ENCODE results near the gene SLC26A4. TPM values are rescaled to one million over a fixed set of nuclear protein-coding genes. Genes with fewer than 3 reads are reported as not detected.

Gene SLC26A4
- total RNA-seq, 1 experiment from 2014 or later = 0.33 TPM

DNA sequence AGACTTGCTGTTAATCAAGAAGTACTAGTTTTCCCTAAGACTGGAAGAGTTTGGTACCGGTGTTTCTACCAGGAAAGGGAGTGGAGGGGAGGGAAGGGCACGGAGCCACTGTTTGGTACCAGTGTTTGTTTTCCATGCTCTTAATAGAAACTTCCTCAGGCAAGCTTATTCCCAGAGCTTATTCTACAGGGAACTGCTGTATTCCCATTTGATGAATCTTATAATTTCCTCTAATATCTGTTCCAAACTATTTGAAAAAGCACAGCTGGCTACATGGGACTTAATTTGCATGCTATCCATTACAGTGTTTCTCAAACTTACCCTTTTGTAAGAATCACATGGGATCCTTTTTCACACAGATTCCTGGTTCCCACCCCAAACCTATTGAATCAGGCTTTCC lies 23.7 kb downstream of the SLC26A4 start:
- H2BK15ac ChIP-seq (ENCODE audit: low read depth, low read length) = no peak overlapping the region
- no peak overlapping the region for H2AFZ ChIP-seq (ENCODE audit: low read length)
- H4K8ac ChIP-seq (replicated peaks; ENCODE audit: insufficient read length, low read depth, low read length) = no peak overlapping the region
- no peak overlapping the region for H3K14ac ChIP-seq (ENCODE audit: insufficient read depth, low read length)
- H3K23ac ChIP-seq (ENCODE audit: insufficient read length, low read depth, low read length) = no peak overlapping the region
- no peaks in the 10 kb centered on the region for H3K4me1 ChIP-seq (ENCODE audit: insufficient read depth, low read length)
- Mint-ChIP-seq H3K27ac (no peak overlapping the region), H3K4me1 (peaks cover 0 to 6% of the 10 kb centered on the region in 2 experiments; a peak in 1 of 4 replicates), H3K9me3 (no peaks in the 10 kb centered on the region), H3K27me3 (ENCODE audit: low read depth) (no peaks in the 10 kb centered on the region; the same call in 1 of the 2 replicates), H3K4me3 (no peak overlapping the region), H3K36me3 (ENCODE audit: insufficient read depth in 1 of 3, low read depth in 3 of 3) (no peaks in the 10 kb centered on the region)
- no peaks in the 10 kb centered on the region for H3K79me1 ChIP-seq (ENCODE audit: insufficient read depth, low read depth, low read length, poor library complexity, severe bottlenecking)
- H3K56ac ChIP-seq (ENCODE audit: insufficient read length, low read depth, low read length) = no peak overlapping the region
- H2AK5ac ChIP-seq (ENCODE audit: insufficient read length, low read length) = no peak overlapping the region
- H3K27me3 ChIP-seq (ENCODE audit: insufficient read depth, low read length) = no peaks in the 10 kb centered on the region
- H4K91ac ChIP-seq (ENCODE audit: insufficient read length, low read depth, low read length) = no peak overlapping the region
- no peak overlapping the region for H3K27ac ChIP-seq (ENCODE audit: insufficient read length, low read depth, low read length)
- no CpG with 5 or more reads among the region's 2 CpGs for WGBS (ENCODE audit: extremely low coverage, insufficient read length, low lambda C conversion rate)
- no peak overlapping the region for H3K4me2 ChIP-seq (ENCODE audit: insufficient read depth, insufficient read length, low read length)
- no peak overlapping the region for H2BK12ac ChIP-seq (ENCODE audit: insufficient read length, low read depth, low read length)
- H2BK120ac ChIP-seq (ENCODE audit: low read depth, low read length, poor library complexity, severe bottlenecking) = no peak overlapping the region
- TF ChIP-seq CTCF (conservative IDR thresholded peaks at IDR 0.05) = no peak
- no peak overlapping the region for H3K18ac ChIP-seq (ENCODE audit: insufficient read length, low read depth, low read length)
- H3K23me2 ChIP-seq (ENCODE audit: insufficient read length, low read depth, low read length, poor library complexity, severe bottlenecking) = no peaks in the 10 kb centered on the region
- DNase-seq = no peak
- no peak overlapping the region for H3T11ph ChIP-seq (ENCODE audit: low read length)
- H3K9me3 ChIP-seq (ENCODE audit: control insufficient read depth, low read depth, low read length) = no peaks in the 10 kb centered on the region
- no peaks in the 10 kb centered on the region for H3K79me2 ChIP-seq (ENCODE audit: insufficient read depth, low read length)
- H4K20me1 ChIP-seq (ENCODE audit: control insufficient read depth, insufficient read depth, insufficient read length) = no peaks in the 10 kb centered on the region
- H4K5ac ChIP-seq (ENCODE audit: insufficient read length, low read depth, low read length) = no peak overlapping the region
- H2BK20ac ChIP-seq (ENCODE audit: low read depth, low read length, poor library complexity, severe bottlenecking) = no peak overlapping the region
- no peak overlapping the region for H3K9ac ChIP-seq (ENCODE audit: extremely low read depth, insufficient read length, low read length)
- H3K4ac ChIP-seq (ENCODE audit: low read depth, low read length) = no peak overlapping the region
- H2BK5ac ChIP-seq (ENCODE audit: insufficient read length, low read length) = no peak overlapping the region

All from H9 (cell line).